HepG2 (cell line): ENCODE measurements around the gene HOXA6.

Experiments
- ZNF552 ChIP-seq: sonication (generic); formaldehyde crosslinking; IDR thresholded peaks from 2 replicates; pipeline ENCODE4 v1.9.0; 2022; ENCODE audit warnings: missing genetic modification reagents, mild to moderate bottlenecking, borderline replicate concordance
- TF ChIP-seq, protein P1 (sequence below), 2 experiments: fragments of 450-650 bp in 1 of 2; sonication (generic) in 1 of 2; formaldehyde crosslinking in 1 of 2; IDR thresholded peaks; 2 replicates each; pipeline versions ENCODE4 v1.6.1 to v1.8.0; 2016 to 2022; ENCODE audit warnings: antibody characterized with exemption in 1 of 2, mild to moderate bottlenecking in 1 of 2, missing genetic modification reagents in 1 of 2

DNA sequence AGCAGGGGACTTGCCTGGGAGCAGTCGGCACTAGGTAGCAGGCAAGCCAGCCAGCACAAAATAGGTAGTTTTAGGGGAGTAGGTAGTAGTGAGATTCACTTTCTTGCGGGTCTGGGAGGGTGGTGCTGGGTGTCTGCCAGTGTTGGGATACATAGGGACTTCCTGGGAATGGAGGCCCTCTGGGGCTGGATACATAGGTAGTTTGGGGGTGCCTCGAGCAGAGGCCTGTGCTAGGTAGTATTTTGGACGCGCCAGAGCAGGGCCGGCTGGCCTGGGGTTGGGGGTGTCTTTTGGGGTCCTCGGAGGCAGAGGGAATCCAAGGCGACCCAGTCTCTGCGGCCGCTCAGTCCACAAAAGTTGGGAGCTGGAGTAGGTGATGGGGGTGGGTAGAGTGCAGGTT, 6.8 kb upstream of the HOXA6 start:
- TF ChIP-seq ZNF552 = no peak
- TF ChIP-seq, protein P1, sequence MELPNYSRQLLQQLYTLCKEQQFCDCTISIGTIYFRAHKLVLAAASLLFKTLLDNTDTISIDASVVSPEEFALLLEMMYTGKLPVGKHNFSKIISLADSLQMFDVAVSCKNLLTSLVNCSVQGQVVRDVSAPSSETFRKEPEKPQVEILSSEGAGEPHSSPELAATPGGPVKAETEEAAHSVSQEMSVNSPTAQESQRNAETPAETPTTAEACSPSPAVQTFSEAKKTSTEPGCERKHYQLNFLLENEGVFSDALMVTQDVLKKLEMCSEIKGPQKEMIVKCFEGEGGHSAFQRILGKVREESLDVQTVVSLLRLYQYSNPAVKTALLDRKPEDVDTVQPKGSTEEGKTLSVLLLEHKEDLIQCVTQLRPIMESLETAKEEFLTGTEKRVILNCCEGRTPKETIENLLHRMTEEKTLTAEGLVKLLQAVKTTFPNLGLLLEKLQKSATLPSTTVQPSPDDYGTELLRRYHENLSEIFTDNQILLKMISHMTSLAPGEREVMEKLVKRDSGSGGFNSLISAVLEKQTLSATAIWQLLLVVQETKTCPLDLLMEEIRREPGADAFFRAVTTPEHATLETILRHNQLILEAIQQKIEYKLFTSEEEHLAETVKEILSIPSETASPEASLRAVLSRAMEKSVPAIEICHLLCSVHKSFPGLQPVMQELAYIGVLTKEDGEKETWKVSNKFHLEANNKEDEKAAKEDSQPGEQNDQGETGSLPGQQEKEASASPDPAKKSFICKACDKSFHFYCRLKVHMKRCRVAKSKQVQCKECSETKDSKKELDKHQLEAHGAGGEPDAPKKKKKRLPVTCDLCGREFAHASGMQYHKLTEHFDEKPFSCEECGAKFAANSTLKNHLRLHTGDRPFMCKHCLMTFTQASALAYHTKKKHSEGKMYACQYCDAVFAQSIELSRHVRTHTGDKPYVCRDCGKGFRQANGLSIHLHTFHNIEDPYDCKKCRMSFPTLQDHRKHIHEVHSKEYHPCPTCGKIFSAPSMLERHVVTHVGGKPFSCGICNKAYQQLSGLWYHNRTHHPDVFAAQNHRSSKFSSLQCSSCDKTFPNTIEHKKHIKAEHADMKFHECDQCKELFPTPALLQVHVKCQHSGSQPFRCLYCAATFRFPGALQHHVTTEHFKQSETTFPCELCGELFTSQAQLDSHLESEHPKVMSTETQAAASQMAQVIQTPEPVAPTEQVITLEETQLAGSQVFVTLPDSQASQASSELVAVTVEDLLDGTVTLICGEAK (IDR thresholded peaks at IDR 0.05) = no peak
- TF ChIP-seq, protein P1 (CRISPR knock-in tag; IDR thresholded peaks at IDR 0.05) = no peak
